ENCODE measurements around the gene TNFRSF9.

DNA sequence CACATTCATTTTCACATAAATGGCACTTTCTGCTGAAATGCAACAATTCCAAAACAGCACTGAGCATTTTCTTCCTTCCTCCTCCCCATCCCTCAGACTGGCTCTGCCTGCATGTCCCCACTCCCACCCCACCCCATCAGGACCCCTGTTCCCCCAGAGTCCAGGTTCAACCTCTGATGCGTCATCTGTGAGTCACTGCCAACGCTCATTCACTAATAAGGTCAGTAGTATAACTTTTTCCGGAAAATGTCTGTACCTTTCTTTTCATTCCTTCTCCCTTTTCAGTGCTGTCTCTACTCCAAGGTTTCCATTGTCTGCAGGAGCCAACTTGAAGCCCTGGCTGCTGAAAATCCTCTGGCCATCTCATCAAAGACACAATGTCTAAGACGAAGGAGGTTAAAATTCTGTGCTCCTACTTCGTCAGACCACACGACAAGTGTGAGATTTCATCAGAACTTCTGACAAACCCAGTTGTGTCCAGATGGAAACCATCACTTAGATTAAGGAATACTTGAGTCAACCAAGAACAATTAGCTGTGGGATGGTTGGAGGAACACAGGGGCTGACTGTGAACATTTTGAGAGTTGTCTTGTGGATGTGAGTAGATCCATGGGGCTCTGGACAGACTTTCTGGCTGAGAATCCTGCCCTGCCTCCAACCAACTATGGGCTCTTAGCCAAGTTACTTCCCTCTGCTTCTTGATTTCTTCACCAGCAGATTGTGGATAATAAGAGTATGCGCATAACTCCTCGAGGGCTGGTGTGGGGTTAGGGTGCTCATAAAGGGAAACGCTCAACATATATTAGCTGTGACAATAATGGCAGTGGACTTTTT is 52.2 kb downstream of the TNFRSF9 start:
- TF ChIP-seq EP300 (conservative IDR thresholded peaks at IDR 0.05; ENCODE audit: poor library complexity, severe bottlenecking) (no peak), POLR2AphosphoS5 (IDR thresholded peaks at IDR 0.05) (no peak), RAD21 (conservative IDR thresholded peaks at IDR 0.05) (no peak), CTCF (IDR thresholded peaks at IDR 0.05; ENCODE audit: poor library complexity, severe bottlenecking) (no peak), TAF1 (IDR thresholded peaks at IDR 0.05; ENCODE audit: low read depth) (no peak), MXI1 (conservative IDR thresholded peaks at IDR 0.05; ENCODE audit: poor library complexity, severe bottlenecking) (no peak), EZH2 (IDR thresholded peaks at IDR 0.05; ENCODE audit: borderline replicate concordance, insufficient read depth, low read length, poor library complexity, severe bottlenecking) (no peak), SMC3 (conservative IDR thresholded peaks at IDR 0.05; ENCODE audit: poor library complexity) (no peak)
- TF ChIP-seq, protein P1, sequence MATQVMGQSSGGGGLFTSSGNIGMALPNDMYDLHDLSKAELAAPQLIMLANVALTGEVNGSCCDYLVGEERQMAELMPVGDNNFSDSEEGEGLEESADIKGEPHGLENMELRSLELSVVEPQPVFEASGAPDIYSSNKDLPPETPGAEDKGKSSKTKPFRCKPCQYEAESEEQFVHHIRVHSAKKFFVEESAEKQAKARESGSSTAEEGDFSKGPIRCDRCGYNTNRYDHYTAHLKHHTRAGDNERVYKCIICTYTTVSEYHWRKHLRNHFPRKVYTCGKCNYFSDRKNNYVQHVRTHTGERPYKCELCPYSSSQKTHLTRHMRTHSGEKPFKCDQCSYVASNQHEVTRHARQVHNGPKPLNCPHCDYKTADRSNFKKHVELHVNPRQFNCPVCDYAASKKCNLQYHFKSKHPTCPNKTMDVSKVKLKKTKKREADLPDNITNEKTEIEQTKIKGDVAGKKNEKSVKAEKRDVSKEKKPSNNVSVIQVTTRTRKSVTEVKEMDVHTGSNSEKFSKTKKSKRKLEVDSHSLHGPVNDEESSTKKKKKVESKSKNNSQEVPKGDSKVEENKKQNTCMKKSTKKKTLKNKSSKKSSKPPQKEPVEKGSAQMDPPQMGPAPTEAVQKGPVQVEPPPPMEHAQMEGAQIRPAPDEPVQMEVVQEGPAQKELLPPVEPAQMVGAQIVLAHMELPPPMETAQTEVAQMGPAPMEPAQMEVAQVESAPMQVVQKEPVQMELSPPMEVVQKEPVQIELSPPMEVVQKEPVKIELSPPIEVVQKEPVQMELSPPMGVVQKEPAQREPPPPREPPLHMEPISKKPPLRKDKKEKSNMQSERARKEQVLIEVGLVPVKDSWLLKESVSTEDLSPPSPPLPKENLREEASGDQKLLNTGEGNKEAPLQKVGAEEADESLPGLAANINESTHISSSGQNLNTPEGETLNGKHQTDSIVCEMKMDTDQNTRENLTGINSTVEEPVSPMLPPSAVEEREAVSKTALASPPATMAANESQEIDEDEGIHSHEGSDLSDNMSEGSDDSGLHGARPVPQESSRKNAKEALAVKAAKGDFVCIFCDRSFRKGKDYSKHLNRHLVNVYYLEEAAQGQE (IDR thresholded peaks at IDR 0.05; ENCODE audit: borderline replicate concordance): no peak
